ENCODE results near the gene PIEZO1. TPM values are rescaled to one million over a fixed set of nuclear protein-coding genes. Genes with fewer than 3 reads are reported as not detected.
"Not testable (repeated sequence)": the region's sequence is repeated elsewhere in the genome, so short reads cannot be mapped to it uniquely, and the experiment has no call there.

PIEZO1 gene
- total and polyA plus RNA-seq, 10 donors: 145 to 385 (median 201) TPM

- H3K36me3 ChIP-seq: peaks cover 0 to 98% (median 47%) of the 10 kb centered on the region in 6 donors
- no peak overlapping the region for H3K27ac ChIP-seq
- intact Hi-C loops (cut with DNase I; ENCODE audit: low total_unique reads): no loop called here
- no peaks in the 10 kb centered on the region for H3K9me3 ChIP-seq
- 92 to 95% (median 92%) methylated on average over 19 to 26 of the region's 26 CpGs for WGBS, 5 donors
- H3K4me1 ChIP-seq: no peaks in the 10 kb centered on the region
- no peak overlapping the region for H3K4me3 ChIP-seq
- no peaks in the 10 kb centered on the region for H3K27me3 ChIP-seq (replicated peaks in 1 of 7)
- no peak for DNase-seq
- TF ChIP-seq POLR2AphosphoS5 (IDR thresholded peaks at IDR 0.05) (no peak), CTCF (IDR thresholded peaks at IDR 0.05 in 8 of 11, conservative IDR thresholded peaks at IDR 0.05 in 3 of 11) (no peak), POLR2A (IDR thresholded peaks at IDR 0.05) (no peak)
Observed at GRCh38 chr16:88826070-88826840, 41.2 kb upstream of the PIEZO1 start.

- no peaks in the 10 kb centered on the region for H3K27me3 ChIP-seq (replicated peaks in 1 of 7)
- peaks cover 0 to 100% (median 47%) of the 10 kb centered on the region in 6 donors for H3K36me3 ChIP-seq
- WGBS, 5 donors: 87 to 98% (median 93%) methylated on average over 5 to 12 of the region's 12 CpGs
- intact Hi-C loops (cut with DNase I; ENCODE audit: low total_unique reads): no loop called here
- H3K4me1 ChIP-seq: no peaks in the 10 kb centered on the region
- DNase-seq: no peak
- no peak overlapping the region for H3K4me3 ChIP-seq
- no peaks in the 10 kb centered on the region for H3K9me3 ChIP-seq
- no peak overlapping the region for H3K27ac ChIP-seq
- TF ChIP-seq CTCF (IDR thresholded peaks at IDR 0.05 in 8 of 11, conservative IDR thresholded peaks at IDR 0.05 in 3 of 11): no peak
- TF ChIP-seq POLR2AphosphoS5 (IDR thresholded peaks at IDR 0.05): no peak
- no peak for TF ChIP-seq POLR2A (IDR thresholded peaks at IDR 0.05)
Observed at GRCh38 chr16:88825146-88825545, 40.1 kb upstream of the PIEZO1 start.

GRCh38 chr16:88824256-88825077, 39.4 kb upstream of the PIEZO1 start:
- WGBS, 5 donors: 86 to 90% (median 89%) methylated on average over 23 to 33 of the region's 33 CpGs
- no peak for DNase-seq
- no peaks in the 10 kb centered on the region for H3K4me1 ChIP-seq
- intact Hi-C loops (cut with DNase I; ENCODE audit: low total_unique reads): no loop called here
- H3K27ac ChIP-seq: no peak overlapping the region
- H3K4me3 ChIP-seq: no peak overlapping the region
- no peaks in the 10 kb centered on the region for H3K27me3 ChIP-seq (replicated peaks in 1 of 7)
- H3K36me3 ChIP-seq: peaks cover 0 to 97% (median 44%) of the 10 kb centered on the region in 6 donors
- TF ChIP-seq POLR2A (IDR thresholded peaks at IDR 0.05) (no peak), CTCF (IDR thresholded peaks at IDR 0.05 in 8 of 11, conservative IDR thresholded peaks at IDR 0.05 in 3 of 11) (no peak), POLR2AphosphoS5 (IDR thresholded peaks at IDR 0.05) (peak in 1 of 3 donors; percentile 25)
- H3K9me3 ChIP-seq: no peaks in the 10 kb centered on the region

- H3K27me3 ChIP-seq (replicated peaks in 1 of 7); H3K27ac ChIP-seq; H3K4me1 ChIP-seq; H3K9me3 ChIP-seq; intact Hi-C loops (cut with DNase I; ENCODE audit: low total_unique reads); H3K4me3 ChIP-seq; DNase-seq: not testable (repeated sequence)
- WGBS, 5 donors: 93 to 97% (median 96%) methylated on average over 6 to 30 of the region's 31 CpGs
- H3K36me3 ChIP-seq: peaks cover 0 to 97% (median 41%) of the 10 kb centered on the region in 6 donors
Observed at GRCh38 chr16:88823646-88824045, 38.6 kb upstream of the PIEZO1 start.
